HG03432 (cell line): ENCODE results near the gene TRMT11.

Experiments used
- ATAC-seq: cut with Tn5 transposase; IDR thresholded peaks from one replicate; pipeline ENCODE4 v1.9.1; 2021; ENCODE audit warnings: mild to moderate bottlenecking, moderate library complexity; ENCODE audit not compliant: unreplicated experiment

The TRMT11 gene

GRCh38 chr6:126072172-126072571 lies 85.8 kb downstream of the TRMT11 start:
- no peak for ATAC-seq

- no peak for ATAC-seq
Observed at GRCh38 chr6:126072834-126073233, 86.5 kb downstream of the TRMT11 start.

GRCh38 chr6:126075335-126076071 lies 89.2 kb downstream of the TRMT11 start:
- no peak for ATAC-seq

GRCh38 chr6:126076992-126077664 lies 90.8 kb downstream of the TRMT11 start:
- no peak for ATAC-seq

- ATAC-seq = no peak
Observed at GRCh38 chr6:126077810-126078776, 91.8 kb downstream of the TRMT11 start.

- ATAC-seq = no peak
Observed at GRCh38 chr6:126083875-126084274, 97.5 kb downstream of the TRMT11 start.

GRCh38 chr6:126086560-126086959 lies 100.2 kb downstream of the TRMT11 start:
- ATAC-seq = peak; percentile 85
